Activated T-cell treated with anti-CD3 and anti-CD28 coated beads, Interleukin-2, amount 50 U/mL, for 1 hour (primary cell): ENCODE measurements around the gene ST3GAL5.

Source experiments
- DNase-seq: peaks from one replicate; pipeline ENCODE4 v3.0.0-alpha.2; 2020

Gene ST3GAL5

GRCh38 chr2:85864654-85865053 lies 24.1 kb downstream of the ST3GAL5 start:
- DNase-seq: no peak

DNA sequence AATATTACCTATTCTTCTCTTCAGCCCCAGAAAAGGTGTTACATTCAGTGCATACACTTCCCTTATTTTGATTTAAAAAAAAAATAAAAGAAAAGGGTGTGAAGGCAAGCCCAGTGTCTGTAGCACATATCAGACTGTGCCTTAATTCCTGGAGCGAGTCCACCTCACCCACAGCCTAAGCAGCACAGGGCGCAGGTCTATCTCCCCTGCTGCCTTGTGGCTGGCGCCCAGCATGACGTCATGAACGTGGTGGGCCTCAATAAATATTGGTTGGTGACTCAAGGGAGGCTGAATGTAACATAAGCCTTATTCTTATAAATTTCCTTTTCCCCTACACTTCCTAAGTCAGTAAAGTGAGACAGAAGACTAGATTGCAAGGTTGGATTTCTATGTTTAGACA lies 26.4 kb downstream of the ST3GAL5 start:
- DNase-seq: peak; percentile 60

DNA sequence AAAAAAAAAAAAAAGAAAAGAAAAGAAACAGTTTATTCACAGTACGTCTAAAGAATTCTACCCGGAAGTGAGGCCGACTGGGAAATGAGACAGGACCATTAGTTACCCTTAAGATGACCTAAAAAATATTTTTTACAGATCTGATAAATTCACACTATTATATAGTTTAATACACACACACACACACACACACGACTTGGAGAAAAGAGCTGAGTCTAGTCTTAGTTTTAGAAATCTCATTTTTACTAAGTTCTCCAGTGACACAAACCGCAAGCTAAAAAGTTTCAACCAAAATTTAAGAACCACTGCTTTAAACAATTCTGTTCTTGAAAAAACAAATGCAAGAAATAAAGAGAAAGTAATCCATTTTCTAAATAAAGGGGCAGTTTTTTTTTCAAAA lies 27.1 kb downstream of the ST3GAL5 start:
- no peak for DNase-seq

DNA sequence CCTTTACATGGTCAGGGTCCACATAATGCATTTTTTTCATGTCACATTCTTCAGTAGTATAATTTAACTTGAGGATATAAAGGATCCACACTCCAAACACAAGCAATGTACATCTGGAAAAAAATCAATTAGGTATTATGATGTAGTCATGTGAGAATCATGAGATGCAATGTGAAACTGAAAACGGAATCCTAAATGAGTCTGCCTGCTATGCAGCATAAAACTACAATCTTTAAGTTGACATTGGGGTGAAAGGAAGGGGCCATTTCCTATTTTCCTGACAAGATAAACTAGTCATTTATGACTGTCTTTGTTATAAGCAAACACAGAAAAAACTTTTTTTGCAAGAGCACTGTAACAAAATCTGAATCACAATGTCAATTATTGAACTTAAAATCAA lies 27.6 kb downstream of the ST3GAL5 start:
- DNase-seq: no peak

GRCh38 chr2:85858841-85859240 lies 29.9 kb downstream of the ST3GAL5 start:
- DNase-seq: no peak

GRCh38 chr2:85854897-85855296 lies 33.9 kb downstream of the ST3GAL5 start:
- DNase-seq: no peak

GRCh38 chr2:85854166-85854509 lies 34.7 kb downstream of the ST3GAL5 start:
- no peak for DNase-seq

DNA sequence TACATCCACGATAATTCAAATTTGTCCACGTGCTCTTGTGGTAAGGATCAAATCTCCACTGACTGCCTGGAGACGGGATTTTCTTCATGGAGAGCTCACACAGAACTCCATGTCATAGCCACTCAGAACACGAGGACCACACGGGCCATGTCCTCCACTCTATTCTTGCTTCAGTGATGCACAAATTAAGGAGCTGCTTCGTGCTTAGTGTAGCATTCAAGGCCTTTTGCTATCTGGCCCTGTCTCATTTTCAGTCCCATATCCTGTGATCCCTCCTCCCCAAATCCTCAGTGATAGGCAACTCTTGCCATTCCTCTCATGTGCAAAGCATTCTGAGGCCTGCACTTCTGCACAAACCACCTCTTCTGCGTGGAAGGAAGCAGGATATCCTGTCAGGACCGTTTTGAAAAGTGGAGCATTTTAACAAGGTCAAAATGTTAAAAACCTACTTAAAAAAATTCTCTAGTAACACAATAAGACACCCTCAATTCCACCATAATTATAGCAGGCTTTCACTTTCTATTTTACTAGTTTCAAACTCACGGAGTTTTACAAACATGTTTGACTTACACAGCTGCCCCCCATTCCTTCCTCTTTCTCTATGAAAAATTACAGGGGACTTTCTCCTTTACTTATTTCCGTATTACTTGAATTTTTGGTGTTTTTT lies 35.2 kb downstream of the ST3GAL5 start:
- peak; percentile 37 for DNase-seq

DNA sequence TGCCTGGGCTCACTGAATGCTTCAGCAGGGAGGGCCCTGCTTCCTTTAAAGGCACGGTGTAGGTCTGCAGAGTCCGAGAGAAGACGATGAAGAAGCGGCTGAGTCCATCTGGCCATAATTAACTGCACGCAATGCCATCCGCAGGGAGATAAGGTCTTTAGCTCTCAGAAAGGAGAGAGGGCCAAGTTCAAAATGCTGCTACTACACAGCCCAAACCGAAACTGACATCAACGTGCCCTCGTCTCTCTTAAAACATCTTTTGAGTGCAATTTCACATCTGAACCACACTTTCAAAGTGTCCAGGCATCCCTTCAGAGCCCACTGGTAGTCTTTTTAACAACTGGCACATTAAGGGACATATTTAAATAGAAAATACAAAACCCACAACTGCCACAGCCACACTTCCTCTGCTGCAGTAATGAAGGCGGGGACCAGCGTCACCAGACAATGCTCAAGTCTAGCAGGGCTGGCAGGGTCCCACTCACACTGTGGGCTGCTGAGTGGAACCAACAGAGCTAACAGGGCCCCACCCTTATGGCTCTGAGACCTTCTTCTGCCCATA lies 35.8 kb downstream of the ST3GAL5 start:
- DNase-seq: peak; percentile 72

DNA sequence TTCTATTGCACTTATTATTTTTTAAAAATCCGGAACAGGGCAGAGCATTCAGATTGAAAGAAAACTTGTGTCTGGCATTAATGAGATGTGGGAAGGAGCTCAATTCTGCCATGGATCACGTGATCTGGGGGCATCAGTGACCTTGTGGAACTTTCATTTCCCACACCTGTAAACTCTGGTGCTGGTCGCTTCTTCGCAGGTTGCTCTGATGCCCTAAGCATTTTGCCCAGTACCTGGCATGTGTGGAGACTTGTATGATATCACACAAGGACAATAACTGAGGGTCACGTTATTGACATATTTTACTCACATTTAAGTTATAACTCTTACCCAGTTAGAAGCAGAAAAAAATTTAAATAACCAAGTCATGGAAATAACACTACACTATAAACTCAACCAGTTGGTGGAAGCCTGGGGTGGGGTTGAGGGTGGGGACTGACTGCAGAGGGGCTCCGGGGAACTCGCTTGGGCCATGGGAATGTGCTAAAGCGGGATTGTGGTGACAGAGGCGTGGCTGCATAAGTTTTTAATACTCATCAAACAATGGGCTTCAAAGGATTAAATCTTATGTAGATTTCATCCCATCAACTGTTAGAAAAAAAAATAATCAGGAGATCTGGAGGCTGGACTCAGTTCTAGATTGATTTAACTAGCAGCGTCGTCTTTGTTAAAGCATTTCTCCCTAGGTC lies 36.5 kb downstream of the ST3GAL5 start:
- no peak for DNase-seq

DNA sequence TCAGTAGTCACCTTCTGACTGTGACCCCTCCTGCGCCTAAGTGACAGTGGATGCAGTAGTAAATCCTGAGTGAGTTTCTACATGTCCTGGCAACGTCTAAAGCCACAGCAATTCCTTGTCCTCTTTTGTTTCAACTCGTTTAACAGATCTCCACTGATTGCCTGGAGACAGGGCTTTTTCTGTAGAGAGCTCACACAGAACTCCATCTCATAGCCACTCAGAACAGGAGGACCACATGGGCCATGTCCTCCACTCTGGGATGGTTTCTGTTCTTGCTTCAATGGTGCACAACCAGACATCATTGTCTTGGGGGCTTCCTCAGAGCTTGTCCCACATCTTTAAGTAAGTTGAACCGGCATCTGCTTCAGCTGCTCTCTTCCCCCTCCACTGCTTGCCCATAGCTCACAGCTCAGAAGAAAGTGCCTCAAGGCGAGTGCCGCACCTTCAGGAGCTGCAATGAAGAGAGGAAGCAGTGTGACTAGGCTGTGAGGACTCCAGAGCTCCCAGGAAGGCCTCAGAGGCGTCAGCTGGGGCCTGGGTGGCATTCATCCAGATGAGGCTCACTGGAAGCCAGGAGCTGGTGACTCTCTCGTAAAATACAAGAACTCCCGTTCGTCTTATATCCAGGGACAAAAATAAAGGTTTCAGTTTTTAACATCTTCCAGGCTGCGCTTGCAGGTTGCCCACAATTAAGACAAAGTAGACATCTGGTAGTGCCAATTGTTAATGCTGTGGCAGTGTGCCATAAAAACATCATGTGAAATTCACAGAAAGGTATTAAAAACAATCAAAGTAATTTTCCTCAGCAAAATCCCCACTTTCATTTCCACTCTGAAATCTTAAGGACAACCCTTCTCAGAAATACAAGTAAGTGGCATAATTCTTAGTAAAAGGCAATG lies 37.3 kb downstream of the ST3GAL5 start:
- peak; percentile 56 for DNase-seq

GRCh38 chr2:85850451-85850850 lies 38.3 kb downstream of the ST3GAL5 start:
- DNase-seq: no peak

DNA sequence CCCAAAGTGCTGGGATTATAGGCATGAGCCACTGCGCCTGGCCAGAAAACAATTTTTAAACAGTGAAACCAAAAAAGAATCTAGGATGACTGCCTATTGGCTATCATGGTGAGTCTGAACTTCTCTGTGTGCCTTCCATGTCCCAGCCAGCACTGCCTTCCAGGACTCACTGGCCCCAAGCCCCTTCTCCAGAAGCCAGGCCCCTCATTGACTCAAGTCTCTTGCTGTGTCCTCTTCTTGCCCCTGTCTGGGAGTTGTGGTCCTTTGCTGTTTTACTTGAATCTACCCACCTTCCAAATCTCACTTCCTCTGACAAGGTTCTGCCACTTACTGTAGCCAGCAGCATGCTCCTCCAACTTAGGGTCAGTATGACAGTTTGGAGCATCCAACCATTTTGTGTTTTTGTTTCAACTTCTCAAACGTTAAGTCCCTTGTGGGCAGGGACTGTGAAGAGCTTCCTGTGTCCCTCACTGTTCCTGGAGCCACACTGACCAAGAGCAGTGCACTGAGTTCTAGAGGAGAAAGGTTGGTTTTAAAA lies 41.7 kb downstream of the ST3GAL5 start:
- no peak for DNase-seq

- DNase-seq: no peak
Observed at GRCh38 chr2:85846411-85846810, 42.4 kb downstream of the ST3GAL5 start.

DNA sequence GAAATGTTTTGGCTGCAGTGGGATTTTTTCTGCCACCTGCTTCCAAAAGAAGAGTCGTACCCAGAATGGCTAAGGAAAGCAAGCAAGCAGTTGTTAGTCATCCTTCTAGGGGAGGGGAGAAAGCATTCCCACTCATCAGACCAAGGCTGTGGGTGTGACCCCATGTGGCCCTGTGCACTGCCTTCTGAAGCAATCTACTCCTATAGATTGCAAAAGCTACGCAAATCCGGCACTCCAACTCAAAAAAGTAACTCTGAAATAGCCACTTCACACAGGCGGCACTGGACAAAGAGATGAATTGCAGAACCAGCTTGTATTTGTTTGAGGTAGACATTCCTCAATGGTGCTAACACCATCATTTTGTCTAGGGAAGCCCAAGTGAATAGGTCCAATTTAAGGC lies 44.3 kb downstream of the ST3GAL5 start:
- no peak for DNase-seq

GRCh38 chr2:85843543-85843942 lies 45.2 kb downstream of the ST3GAL5 start:
- DNase-seq: peak; percentile 42

- no peak for DNase-seq
Observed at GRCh38 chr2:85840091-85840490, 48.7 kb downstream of the ST3GAL5 start.

GRCh38 chr2:85839461-85839860 lies 49.3 kb downstream of the ST3GAL5 start:
- DNase-seq: no peak

- no peak for DNase-seq
Observed at GRCh38 chr2:85838641-85839040, 50.1 kb downstream of the ST3GAL5 start.

DNA sequence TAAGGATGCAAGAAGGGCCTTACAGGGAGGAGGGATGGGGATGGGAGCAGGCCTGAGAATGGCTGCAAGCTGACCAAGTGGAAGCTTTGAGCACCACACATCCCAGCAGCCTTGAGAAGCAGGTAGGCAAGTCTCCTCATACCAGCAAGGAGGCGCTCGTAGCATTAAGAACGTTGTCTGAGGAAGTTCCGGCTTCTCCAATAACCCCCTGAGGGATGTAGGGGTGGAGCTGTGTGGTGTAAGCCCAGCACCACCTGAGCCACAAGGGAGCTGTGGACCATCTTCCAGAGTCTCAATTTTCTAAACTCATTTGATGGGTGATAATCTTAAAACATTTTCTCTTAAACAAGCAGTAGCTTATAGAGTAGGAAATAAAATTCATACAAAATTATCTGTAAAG lies 50.6 kb downstream of the ST3GAL5 start:
- DNase-seq: no peak

DNA sequence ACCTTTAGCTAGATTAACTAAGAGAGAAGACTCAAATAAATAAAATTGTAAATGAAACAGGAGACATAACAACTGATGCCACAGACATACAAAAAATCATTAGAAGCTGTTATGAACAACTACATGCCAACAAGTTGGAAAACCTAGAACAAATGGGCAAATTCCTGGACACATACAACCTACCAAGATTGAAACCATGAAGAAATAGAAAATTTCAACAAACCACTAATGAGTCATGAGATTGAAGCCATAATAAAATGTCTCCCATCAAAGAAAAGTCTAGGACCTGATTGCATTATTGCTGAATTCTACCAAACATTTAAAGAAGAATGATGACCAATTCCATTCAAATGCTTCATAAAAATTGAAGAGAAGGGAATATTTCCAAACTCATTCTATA lies 54.3 kb downstream of the ST3GAL5 start:
- no peak for DNase-seq

DNA sequence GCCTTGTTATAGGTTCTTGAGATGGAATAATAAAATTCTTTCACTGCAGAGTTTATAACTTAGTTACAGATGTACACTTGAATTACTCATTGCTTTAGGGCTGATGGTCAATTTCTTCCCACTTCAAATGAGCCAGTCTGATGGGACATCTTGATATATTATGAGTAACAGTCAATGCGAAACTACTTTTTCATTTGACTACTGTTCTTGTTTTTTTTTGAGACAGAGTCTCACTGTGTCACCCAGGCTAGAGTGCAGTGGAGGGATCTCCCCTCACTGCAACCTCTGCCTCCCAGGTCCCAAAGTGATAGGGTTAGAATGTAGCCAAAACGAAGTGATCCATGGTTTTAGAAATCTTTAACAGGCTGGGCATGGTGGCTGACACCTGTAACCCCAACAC lies 57.1 kb downstream of the ST3GAL5 start:
- DNase-seq: no peak

GRCh38 chr2:85830645-85831044 lies 58.1 kb downstream of the ST3GAL5 start:
- no peak for DNase-seq
